Sigmoid colon (tissue), 7 donors: ENCODE data around the gene CLECL1. TPM values are rescaled to one million over a fixed set of nuclear protein-coding genes. Genes with fewer than 3 reads are reported as not detected.
"Not testable (repeated sequence)": the region's sequence is repeated elsewhere in the genome, so short reads cannot be mapped to it uniquely, and the experiment has no call there.

Experiments used
- DNase-seq: peaks from one replicate; pipeline ENCODE4 v3.0.0-alpha.2; 2019
- H3K27ac ChIP-seq, 4 donors: fragments of 200-600 bp; sonication (generic); one replicate each; pipeline ENCODE4 v1.5.1; 2016 to 2019; ENCODE audit warnings: mild to moderate bottlenecking in 1 of 4
- H3K27me3 ChIP-seq, 3 donors: fragments of 200-600 bp; sonication (generic); one replicate each; pipeline ENCODE4 v1.5.1; 2019; ENCODE audit warnings: mild to moderate bottlenecking in 1 of 3
- H3K36me3 ChIP-seq, 4 donors: fragments of 200-600 bp; sonication (generic); one replicate each; pipeline ENCODE4 v1.5.1; 2016 to 2019
- H3K4me1 ChIP-seq, 4 donors: fragments of 200-600 bp; sonication (generic); one replicate each; pipeline ENCODE4 v1.5.1; 2017 to 2019
- H3K4me3 ChIP-seq, 4 donors: fragments of 200-600 bp; sonication (generic); one replicate each; pipeline ENCODE4 v1.5.1; 2017 to 2019; ENCODE audit warnings: mild to moderate bottlenecking in 2 of 4, moderate library complexity in 1 of 4
- H3K9me3 ChIP-seq, 4 donors: fragments of 200-600 bp in 3 of 4; sonication (generic) in 3 of 4; one replicate each; pipeline versions ENCODE4 v1.5.1 to v1.6.1; 2013 to 2019
- CTCF ChIP-seq, 4 experiments: fragments of 450-650 bp in 3 of 4; fragments of 200-600 bp in 1 of 4; IDR thresholded peaks; one replicate each; pipeline ENCODE4 v1.5.1; 2016 to 2019; ENCODE audit warnings: antibody characterized with exemption in 4 of 4, mild to moderate bottlenecking in 3 of 4, moderate library complexity in 2 of 4
- EP300 ChIP-seq, 4 donors: sonication (generic); formaldehyde crosslinking; IDR thresholded peaks; one replicate each; pipeline ENCODE4 v1.6.1; 2017; ENCODE audit warnings: antibody characterized with exemption in 4 of 4
- POLR2A ChIP-seq, 2 donors: fragments of 450-650 bp; IDR thresholded peaks; one replicate each; pipeline ENCODE4 v1.6.1; 2016; ENCODE audit warnings: antibody characterized with exemption in 2 of 2, mild to moderate bottlenecking in 2 of 2, moderate library complexity in 2 of 2
- POLR2AphosphoS5 ChIP-seq, 4 donors: sonication (generic); formaldehyde crosslinking; IDR thresholded peaks; one replicate each; pipeline ENCODE4 v1.6.1; 2017; ENCODE audit warnings: antibody characterized with exemption in 4 of 4
- WGBS, 2 donors: extraction: QIAGEN DNeasy Blood & Tissue Kit; methylation state at CpG; one replicate each; pipeline ENCODE4 v1.1.7; 2013; 5-methylcytosine and 5-hydroxymethylcytosine counted together
- intact Hi-C: fragments of 100-400 bp; cut with DNase I; formaldehyde crosslinking; loops from one replicate; pipeline ENCODE4 v1.15.1; 2023
- polyA plus RNA-seq, 3 donors: library from polyadenylated mRNA; stranded (reverse); fragments of 200-250 nt; gene quantifications; one replicate each; pipeline ENCODE4 v1.2.3, GENCODE V29; 2013
- total RNA-seq, 4 donors: library from RNA; depleted of rRNA; stranded (reverse); fragments of >200 nt; gene quantifications; one replicate each; pipeline ENCODE4 v1.1.0, GENCODE V29; 2016
- donor health status: healthy with polysubstance abuse.
- donor health status: Bipolar disorder and iron deficiency.
- donor health status: healthy.

The CLECL1 gene
- total and polyA plus RNA-seq, 7 donors = 4.5 TPM; not detected in 6

GRCh38 chr12:9694241-9694640 lies 38.7 kb downstream of the CLECL1 start:
- Histone ChIP-seq H3K4me3 (no peak overlapping the region), H3K4me1 (no peaks in the 10 kb centered on the region), H3K36me3 (peaks cover 0 to 41% (median 4%) of the 10 kb centered on the region in 4 donors), H3K27me3 (no peaks in the 10 kb centered on the region), H3K9me3 (peaks cover 0 to 2% (median 0%) of the 10 kb centered on the region in 4 donors), H3K27ac (no peak overlapping the region)
- intact Hi-C loops = no loop called here
- WGBS, 2 donors = 65 to 76% methylated on average over 1 of the region's 1 CpG
- TF ChIP-seq CTCF (IDR thresholded peaks at IDR 0.05) (no peak), POLR2AphosphoS5 (IDR thresholded peaks at IDR 0.05) (no peak), POLR2A (IDR thresholded peaks at IDR 0.05) (no peak), EP300 (IDR thresholded peaks at IDR 0.05) (no peak)
- DNase-seq = no peak

GRCh38 chr12:9692909-9693308 lies 40.0 kb downstream of the CLECL1 start:
- TF ChIP-seq EP300 (IDR thresholded peaks at IDR 0.05) (no peak), POLR2A (IDR thresholded peaks at IDR 0.05) (no peak), POLR2AphosphoS5 (IDR thresholded peaks at IDR 0.05) (no peak)
- peaks cover 0 to 54% (median 11%) of the 10 kb centered on the region in 4 donors for H3K36me3 ChIP-seq

GRCh38 chr12:9687228-9687627 lies 45.7 kb downstream of the CLECL1 start:
- no peak for TF ChIP-seq POLR2A (IDR thresholded peaks at IDR 0.05)
- TF ChIP-seq CTCF (IDR thresholded peaks at IDR 0.05) = no peak
- TF ChIP-seq EP300 (IDR thresholded peaks at IDR 0.05) = no peak
- no peak for TF ChIP-seq POLR2AphosphoS5 (IDR thresholded peaks at IDR 0.05)
- no peak for DNase-seq
- Histone ChIP-seq H3K27me3 (no peaks in the 10 kb centered on the region), H3K9me3 (peaks cover 0 to 3% (median 0%) of the 10 kb centered on the region in 4 donors), H3K4me1 (no peaks in the 10 kb centered on the region), H3K4me3 (no peak overlapping the region), H3K36me3 (peaks cover 0 to 39% (median 10%) of the 10 kb centered on the region in 4 donors), H3K27ac (no peak overlapping the region)
- WGBS, 2 donors = 74 to 81% methylated on average over 1 of the region's 1 CpG
- intact Hi-C loops = no loop called here

More at GRCh38 chr12:9692909-9693308, 40.0 kb downstream of the CLECL1 start:
- no peaks in the 10 kb centered on the region for H3K27me3 ChIP-seq
- intact Hi-C loops = no loop called here
- no peak overlapping the region for H3K27ac ChIP-seq
- H3K9me3 ChIP-seq = peaks cover 0 to 2% (median 0%) of the 10 kb centered on the region in 4 donors
- DNase-seq = no peak
- H3K4me1 ChIP-seq = no peaks in the 10 kb centered on the region
- H3K4me3 ChIP-seq = no peak overlapping the region
- 93 to 95% methylated on average over 1 of the region's 1 CpG for WGBS, 2 donors

DNA sequence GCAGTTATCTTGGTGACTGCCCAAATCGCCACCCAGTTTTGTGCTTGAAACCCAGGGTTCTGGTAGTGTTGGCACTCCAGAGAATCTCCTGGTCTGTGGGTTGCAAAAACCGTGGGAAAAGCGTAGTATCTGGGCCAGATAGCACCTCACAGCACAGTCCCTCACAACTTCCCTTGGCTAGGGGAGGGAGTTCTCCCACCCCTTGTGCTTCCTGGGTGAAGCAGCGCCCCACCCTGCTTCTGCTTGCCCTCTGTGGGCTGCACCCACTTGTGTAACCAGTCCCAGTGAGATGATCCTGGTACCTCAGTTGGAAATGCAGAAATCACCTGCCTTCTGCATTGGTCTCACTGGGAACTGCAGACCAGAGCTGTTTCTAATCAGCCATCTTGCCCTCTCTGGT lies 47.0 kb downstream of the CLECL1 start:
- H3K27me3 ChIP-seq = no peaks in the 10 kb centered on the region
- peaks cover 0 to 3% (median 0%) of the 10 kb centered on the region in 4 donors for H3K9me3 ChIP-seq
- TF ChIP-seq EP300 (IDR thresholded peaks at IDR 0.05) (no peak), CTCF (IDR thresholded peaks at IDR 0.05) (no peak)
- H3K27ac ChIP-seq = no peak overlapping the region
- intact Hi-C loops = no loop called here
- WGBS, 2 donors = 85 to 92% methylated on average over 4 of the region's 4 CpGs
- no peak for DNase-seq
- peaks cover 0 to 50% (median 10%) of the 10 kb centered on the region in 4 donors for H3K36me3 ChIP-seq
- H3K4me1 ChIP-seq = no peaks in the 10 kb centered on the region
- H3K4me3 ChIP-seq = no peak overlapping the region

DNA sequence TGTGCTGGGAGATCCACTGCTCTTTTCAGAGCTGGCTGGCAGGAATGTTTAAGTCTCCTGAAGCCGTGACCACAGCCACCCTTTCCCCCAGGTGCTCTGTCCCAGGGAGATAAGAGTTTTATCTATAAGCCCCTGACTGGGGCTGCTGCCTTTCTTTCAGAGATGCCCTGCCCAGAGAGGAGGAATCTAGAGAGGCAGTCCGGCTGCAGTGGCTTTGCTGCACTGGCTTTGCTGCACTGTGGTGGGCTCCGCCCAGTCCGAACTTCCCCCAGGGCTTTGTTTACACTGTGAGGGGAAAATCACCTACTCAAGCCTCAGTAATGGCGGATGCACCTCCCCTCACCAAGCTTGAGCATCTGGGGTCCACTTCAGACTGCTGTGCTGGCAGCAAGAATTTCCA lies 47.5 kb downstream of the CLECL1 start:
- H3K4me1 ChIP-seq, intact Hi-C loops: not testable (repeated sequence)
- 77 to 94% methylated on average over 5 of the region's 5 CpGs for WGBS, 2 donors

DNA sequence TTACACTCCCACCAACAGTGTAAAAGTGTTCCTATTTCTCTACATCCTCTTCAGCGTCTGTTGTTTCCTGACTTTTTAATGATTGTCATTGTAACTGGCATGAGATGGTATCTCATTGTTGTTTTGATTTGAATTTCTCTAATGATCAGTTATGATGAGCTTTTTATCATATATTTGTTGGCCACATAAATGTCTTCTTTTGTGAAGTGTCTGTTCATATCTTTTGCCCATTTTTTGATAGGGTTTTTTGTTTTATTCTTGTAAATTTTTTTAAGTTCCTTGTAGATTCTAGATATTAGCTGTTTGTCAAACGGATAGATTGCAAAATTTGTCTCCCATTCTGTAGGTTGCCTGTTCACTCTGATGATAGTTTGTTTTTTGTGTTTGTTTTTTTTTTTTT lies 49.9 kb downstream of the CLECL1 start:
- H3K4me3 ChIP-seq, H3K9me3 ChIP-seq, intact Hi-C loops, H3K4me1 ChIP-seq, H3K27ac ChIP-seq, H3K27me3 ChIP-seq, DNase-seq: not testable (repeated sequence)
- 94 to 97% methylated on average over 2 of the region's 2 CpGs for WGBS, 2 donors
- H3K36me3 ChIP-seq = peaks cover 0 to 27% (median 3%) of the 10 kb centered on the region in 4 donors

More for the DNA sequence above, 47.5 kb downstream of the CLECL1 start:
- H3K27me3 ChIP-seq, DNase-seq, H3K27ac ChIP-seq, H3K4me3 ChIP-seq, H3K9me3 ChIP-seq: not testable (repeated sequence)
- H3K36me3 ChIP-seq = peaks cover 0 to 52% (median 10%) of the 10 kb centered on the region in 4 donors

DNA sequence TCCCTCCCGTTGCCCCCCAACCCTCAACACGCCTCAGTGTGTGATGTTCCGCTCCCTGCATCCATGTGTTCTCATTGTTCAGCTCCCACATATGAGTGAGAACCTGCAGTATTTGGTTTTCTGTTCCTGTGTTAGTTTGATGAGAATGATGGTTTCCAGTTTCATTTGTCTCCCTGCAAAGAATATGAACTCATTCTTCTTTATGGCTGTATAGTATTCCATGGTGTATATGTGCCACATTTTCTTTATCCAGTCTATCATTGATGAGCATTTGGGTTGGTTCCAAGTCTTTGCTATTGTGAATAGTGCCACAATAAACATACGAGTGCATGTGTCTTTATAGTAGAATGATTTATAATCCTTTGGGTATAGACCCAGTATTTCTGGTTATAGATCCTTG lies 50.4 kb downstream of the CLECL1 start:
- 96 to 98% methylated on average over 4 of the region's 4 CpGs for WGBS, 2 donors
- H3K4me1 ChIP-seq, intact Hi-C loops, H3K4me3 ChIP-seq, H3K27ac ChIP-seq, H3K9me3 ChIP-seq, DNase-seq, H3K27me3 ChIP-seq: not testable (repeated sequence)
- peaks cover 0 to 26% (median 2%) of the 10 kb centered on the region in 4 donors for H3K36me3 ChIP-seq
